Stomach (tissue), 9 donors: ENCODE data around the gene AJM1. TPM values are rescaled to one million over a fixed set of nuclear protein-coding genes. Genes with fewer than 3 reads are reported as not detected.
A peak's percentile ranks its signal among the peaks of the same experiment; 100 is the strongest.
"Not testable (repeated sequence)": the region's sequence is repeated elsewhere in the genome, so short reads cannot be mapped to it uniquely, and the experiment has no call there.

Experiments used
- DNase-seq, 2 donors: peaks; one replicate each; pipeline versions ENCODE4 v3.0.0 to v3.0.0-alpha.2; 2013 to 2019
- H3K27ac ChIP-seq, 5 donors: fragments of 200-600 bp in 4 of 5; sonication (generic) in 4 of 5; one replicate each; pipeline ENCODE4 v1.5.1; 2013 to 2019; ENCODE audit warnings: mild to moderate bottlenecking in 1 of 5, moderate library complexity in 1 of 5
- H3K27me3 ChIP-seq, 3 donors: fragments of 200-600 bp; sonication (generic); one replicate each; pipeline ENCODE4 v1.5.1; 2017 to 2019; ENCODE audit warnings: mixed run types in 1 of 3
- H3K36me3 ChIP-seq, 4 donors: fragments of 200-600 bp; sonication (generic); 1 replicate in 3 of 4; 2 replicates in 1 of 4; pipeline ENCODE4 v1.5.1; 2016 to 2019
- H3K4me1 ChIP-seq, 4 donors: fragments of 200-600 bp; sonication (generic); one replicate each; pipeline ENCODE4 v1.5.1; 2016 to 2019
- H3K4me3 ChIP-seq, 4 donors: fragments of 200-600 bp; sonication (generic) in 3 of 4; one replicate each; pipeline ENCODE4 v1.5.1; 2016 to 2019; ENCODE audit warnings: mild to moderate bottlenecking in 1 of 4
- H3K9me3 ChIP-seq, 4 donors: fragments of 200-600 bp; sonication (generic); one replicate each; pipeline ENCODE4 v1.5.1; 2016 to 2019
- EP300 ChIP-seq: sonication (generic); formaldehyde crosslinking; IDR thresholded peaks from one replicate; pipeline ENCODE4 v1.6.1; 2017; ENCODE audit warnings: antibody characterized with exemption
- POLR2A ChIP-seq, 4 donors: fragments of 450-650 bp; IDR thresholded peaks; one replicate each; pipeline ENCODE4 v1.6.1; 2016; ENCODE audit warnings: antibody characterized with exemption in 4 of 4, control low read depth in 2 of 4, mild to moderate bottlenecking in 1 of 4, moderate library complexity in 1 of 4
- POLR2AphosphoS5 ChIP-seq, 3 donors: sonication (generic); formaldehyde crosslinking; IDR thresholded peaks; one replicate each; pipeline ENCODE4 v1.6.1; 2016; ENCODE audit warnings: antibody characterized with exemption in 3 of 3
- WGBS, 5 donors: extraction: QIAGEN DNeasy Blood & Tissue Kit in 3 of 5; methylation state at CpG; one replicate each; pipeline versions ENCODE4 v1.1.5 to v1.1.7; 2013 to 2018; 5-methylcytosine and 5-hydroxymethylcytosine counted together
- intact Hi-C: fragments of 100-400 bp; cut with DNase I; formaldehyde crosslinking; loops from one replicate; pipeline ENCODE4 v1.15.1; 2023; ENCODE audit warnings: low total_unique reads
- polyA plus RNA-seq, 3 donors: library from polyadenylated mRNA; stranded (reverse); fragments of 200-250 nt; gene quantifications; one replicate each; pipeline ENCODE4 v1.2.3, GENCODE V29; 2013
- total RNA-seq, 5 donors: library from RNA; depleted of rRNA; stranded (reverse); fragments of >200 nt; gene quantifications; one replicate each; pipeline versions ENCODE4 v1.1.0 to v1.2.3, GENCODE V29; 2014 to 2016
- TF ChIP-seq, protein P1 (sequence below), 7 experiments: fragments of 450-650 bp in 4 of 7; fragments of 200-600 bp in 3 of 7; sonication (generic) in 3 of 7; IDR thresholded peaks; one replicate each; pipeline ENCODE4 v1.5.1; 2016 to 2019; ENCODE audit warnings: antibody characterized with exemption in 7 of 7, control low read depth in 2 of 7, mild to moderate bottlenecking in 1 of 7
- donor health status: healthy with polysubstance abuse.
- donor health status: Bipolar disorder and iron deficiency.
- donor health status: healthy.

The AJM1 gene
- total and polyA plus RNA-seq, 8 donors: 0.46 to 37.4 (median 2.6) TPM

DNA sequence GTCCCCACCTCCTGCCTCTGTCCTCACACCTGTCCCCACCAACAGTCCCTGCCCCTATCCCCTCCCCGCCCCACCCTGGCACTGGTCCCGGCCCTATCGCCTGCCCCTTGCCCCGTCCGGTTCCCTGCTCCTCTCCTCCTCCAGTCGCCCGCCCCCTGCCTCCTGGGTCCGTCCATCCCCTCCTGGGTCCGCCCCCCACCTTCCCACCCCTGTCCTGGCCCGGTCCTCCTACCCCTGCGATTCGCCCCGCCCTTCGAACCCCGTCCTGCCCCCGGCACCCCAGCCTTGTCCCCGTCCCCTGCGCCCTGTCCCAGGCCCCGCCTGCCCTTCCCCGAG, 23.5 kb downstream of the AJM1 start:
- DNase-seq: peak; percentile 52 to 53
- no peaks in the 10 kb centered on the region for H3K27me3 ChIP-seq
- TF ChIP-seq POLR2AphosphoS5 (IDR thresholded peaks at IDR 0.05) (no peak), POLR2A (IDR thresholded peaks at IDR 0.05) (no peak), EP300 (no peak)
- TF ChIP-seq, protein P1, sequence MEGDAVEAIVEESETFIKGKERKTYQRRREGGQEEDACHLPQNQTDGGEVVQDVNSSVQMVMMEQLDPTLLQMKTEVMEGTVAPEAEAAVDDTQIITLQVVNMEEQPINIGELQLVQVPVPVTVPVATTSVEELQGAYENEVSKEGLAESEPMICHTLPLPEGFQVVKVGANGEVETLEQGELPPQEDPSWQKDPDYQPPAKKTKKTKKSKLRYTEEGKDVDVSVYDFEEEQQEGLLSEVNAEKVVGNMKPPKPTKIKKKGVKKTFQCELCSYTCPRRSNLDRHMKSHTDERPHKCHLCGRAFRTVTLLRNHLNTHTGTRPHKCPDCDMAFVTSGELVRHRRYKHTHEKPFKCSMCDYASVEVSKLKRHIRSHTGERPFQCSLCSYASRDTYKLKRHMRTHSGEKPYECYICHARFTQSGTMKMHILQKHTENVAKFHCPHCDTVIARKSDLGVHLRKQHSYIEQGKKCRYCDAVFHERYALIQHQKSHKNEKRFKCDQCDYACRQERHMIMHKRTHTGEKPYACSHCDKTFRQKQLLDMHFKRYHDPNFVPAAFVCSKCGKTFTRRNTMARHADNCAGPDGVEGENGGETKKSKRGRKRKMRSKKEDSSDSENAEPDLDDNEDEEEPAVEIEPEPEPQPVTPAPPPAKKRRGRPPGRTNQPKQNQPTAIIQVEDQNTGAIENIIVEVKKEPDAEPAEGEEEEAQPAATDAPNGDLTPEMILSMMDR (IDR thresholded peaks at IDR 0.05): no peak
- peak overlapping the region; percentile 88 to 98 (median 96) for H3K27ac ChIP-seq
- intact Hi-C loops: no loop called here
- no peaks in the 10 kb centered on the region for H3K9me3 ChIP-seq
- peaks cover 33 to 36% (median 34%) of the 10 kb centered on the region in 4 donors for H3K36me3 ChIP-seq
- peak overlapping the region; percentile 72 to 100 (median 94) for H3K4me3 ChIP-seq
- WGBS, 5 donors: 0 to 2% (median 1%) methylated on average over 13 to 20 of the region's 20 CpGs
- peaks cover 21 to 52% (median 46%) of the 10 kb centered on the region in 4 donors for H3K4me1 ChIP-seq

DNA sequence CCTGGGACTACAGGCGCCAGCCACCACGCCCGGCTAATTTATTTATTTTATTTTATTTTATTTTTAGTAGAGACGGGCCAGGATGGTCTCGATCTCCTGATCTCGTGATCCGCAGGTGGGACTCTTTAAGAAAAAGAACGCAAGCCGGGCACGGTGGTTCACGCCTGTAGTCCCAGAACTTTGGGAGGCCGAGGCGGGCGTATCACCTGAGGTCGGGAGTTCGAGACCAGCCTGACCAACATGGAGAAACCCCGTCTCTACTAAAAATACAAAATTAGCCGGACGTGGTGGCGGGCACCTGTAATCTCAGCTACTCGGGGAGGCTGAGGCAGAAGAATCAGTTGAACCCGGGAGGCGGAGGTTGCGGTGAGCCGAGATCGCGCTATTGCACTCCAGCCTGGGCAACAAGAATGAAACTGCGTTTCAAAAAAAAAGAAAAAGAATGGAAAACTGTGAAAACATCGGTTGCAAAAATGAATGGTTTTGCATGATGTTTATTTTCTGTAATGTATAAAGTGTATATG, 24.7 kb downstream of the AJM1 start:
- H3K9me3 ChIP-seq, H3K27me3 ChIP-seq, intact Hi-C loops, DNase-seq: not testable (repeated sequence)
- H3K4me1 ChIP-seq: peaks cover 15 to 42% (median 37%) of the 10 kb centered on the region in 4 donors
- peak overlapping the region; percentile 72 to 100 (median 94) for H3K4me3 ChIP-seq
- H3K27ac ChIP-seq: peak overlapping the region in 4 of 5 donors; percentile 88 to 98 (median 95)
- 78 to 86% (median 80%) methylated on average over 29 of the region's 29 CpGs for WGBS, 5 donors
- H3K36me3 ChIP-seq: peaks cover 21 to 24% (median 22%) of the 10 kb centered on the region in 4 donors

DNA sequence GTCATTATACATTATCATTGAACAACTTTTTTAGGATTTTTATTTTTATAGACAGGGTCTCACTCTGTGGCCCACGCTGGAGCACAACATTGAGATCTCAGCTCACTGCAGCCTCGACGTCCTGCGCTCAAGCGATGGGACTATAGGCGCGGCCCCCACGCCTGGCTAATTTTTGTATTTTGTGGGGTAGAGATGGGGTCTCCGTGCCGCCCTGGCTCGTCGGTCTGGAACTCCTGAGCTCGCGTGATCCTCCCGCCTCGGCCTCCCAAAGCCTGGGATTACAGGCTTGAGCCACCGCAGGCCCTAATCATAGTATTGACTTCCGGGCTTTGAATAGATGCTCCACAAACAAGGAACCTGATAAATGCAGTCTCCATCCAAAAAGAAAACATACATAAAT, 25.2 kb downstream of the AJM1 start:
- intact Hi-C loops: no loop called here
- H3K9me3 ChIP-seq: peaks cover 0 to under 1% (median 0%) of the 10 kb centered on the region in 4 donors
- no peak for DNase-seq
- TF ChIP-seq POLR2AphosphoS5 (IDR thresholded peaks at IDR 0.05) (no peak), POLR2A (IDR thresholded peaks at IDR 0.05) (no peak), EP300 (no peak)
- TF ChIP-seq, protein P1 (IDR thresholded peaks at IDR 0.05): no peak
- no peaks in the 10 kb centered on the region for H3K27me3 ChIP-seq
- H3K4me3 ChIP-seq: peak overlapping the region in 1 of 4 donors; percentile 72
- H3K27ac ChIP-seq: no peak overlapping the region
- peaks cover 16 to 19% (median 17%) of the 10 kb centered on the region in 4 donors for H3K36me3 ChIP-seq
- 96 to 99% (median 97%) methylated on average over 18 of the region's 18 CpGs for WGBS, 5 donors
- H3K4me1 ChIP-seq: peaks cover 15 to 42% (median 36%) of the 10 kb centered on the region in 4 donors

DNA sequence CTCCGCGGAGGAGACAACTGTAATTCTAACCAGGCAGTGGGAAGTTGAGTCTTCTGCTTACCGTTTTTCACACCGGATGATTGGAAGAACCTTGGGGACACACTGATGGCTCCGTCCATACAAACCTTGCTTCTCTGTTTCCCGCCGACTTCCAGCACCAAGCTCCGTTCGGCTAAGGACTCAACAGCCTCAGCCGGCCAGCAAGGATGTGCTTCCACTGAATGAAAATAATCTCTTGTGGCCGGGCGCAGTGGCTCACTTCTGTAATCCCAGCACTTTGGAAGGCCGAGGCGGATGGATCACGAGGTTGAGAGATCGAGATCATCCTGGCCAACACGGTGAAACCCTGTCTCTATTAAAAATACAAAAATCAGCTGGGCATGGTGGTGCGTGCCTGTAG, 25.6 kb downstream of the AJM1 start:
- Histone ChIP-seq H3K36me3 (peaks cover 11 to 14% (median 12%) of the 10 kb centered on the region in 4 donors), H3K9me3 (peaks cover 0 to 4% (median 0%) of the 10 kb centered on the region in 4 donors), H3K27ac (no peak overlapping the region), H3K4me3 (no peak overlapping the region), H3K27me3 (no peaks in the 10 kb centered on the region), H3K4me1 (peaks cover 15 to 41% (median 35%) of the 10 kb centered on the region in 4 donors)
- TF ChIP-seq, protein P1 (IDR thresholded peaks at IDR 0.05): no peak
- TF ChIP-seq EP300 (no peak), POLR2A (IDR thresholded peaks at IDR 0.05) (no peak), POLR2AphosphoS5 (IDR thresholded peaks at IDR 0.05) (no peak)
- intact Hi-C loops: no loop called here
- WGBS, 5 donors: 96 to 98% (median 98%) methylated on average over 18 of the region's 18 CpGs
- DNase-seq: no peak

DNA sequence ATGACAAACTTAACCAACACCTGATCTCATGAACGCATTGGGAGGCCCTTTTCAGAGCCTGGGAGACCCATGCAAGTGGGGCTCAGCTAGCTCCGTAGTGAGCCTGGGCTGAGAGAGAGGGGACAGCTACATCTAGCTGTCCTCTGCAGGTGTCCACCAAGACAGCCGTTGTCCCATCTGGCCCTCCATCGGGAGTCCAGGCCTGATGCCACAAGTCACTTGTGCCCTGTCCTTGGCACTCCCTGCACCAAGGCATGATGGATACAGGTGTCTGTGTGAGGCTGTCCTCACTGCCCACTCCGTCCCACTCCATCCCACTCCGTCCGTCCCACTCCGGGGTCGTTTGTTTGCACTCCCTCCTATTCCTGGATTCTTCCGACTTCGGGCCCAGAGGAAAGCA, 26.4 kb downstream of the AJM1 start:
- no peaks in the 10 kb centered on the region for H3K27me3 ChIP-seq
- no peak for DNase-seq
- TF ChIP-seq POLR2A (IDR thresholded peaks at IDR 0.05) (no peak), EP300 (no peak), POLR2AphosphoS5 (IDR thresholded peaks at IDR 0.05) (no peak)
- TF ChIP-seq, protein P1 (IDR thresholded peaks at IDR 0.05): no peak
- intact Hi-C loops: no loop called here
- H3K36me3 ChIP-seq: peaks cover 4 to 7% (median 5%) of the 10 kb centered on the region in 4 donors
- peaks cover 0 to 4% (median 0%) of the 10 kb centered on the region in 4 donors for H3K9me3 ChIP-seq
- H3K4me1 ChIP-seq: peaks cover 15 to 34% (median 29%) of the 10 kb centered on the region in 4 donors
- no peak overlapping the region for H3K27ac ChIP-seq
- WGBS, 5 donors: 89 to 96% (median 92%) methylated on average over 9 to 11 of the region's 11 CpGs
- no peak overlapping the region for H3K4me3 ChIP-seq

DNA sequence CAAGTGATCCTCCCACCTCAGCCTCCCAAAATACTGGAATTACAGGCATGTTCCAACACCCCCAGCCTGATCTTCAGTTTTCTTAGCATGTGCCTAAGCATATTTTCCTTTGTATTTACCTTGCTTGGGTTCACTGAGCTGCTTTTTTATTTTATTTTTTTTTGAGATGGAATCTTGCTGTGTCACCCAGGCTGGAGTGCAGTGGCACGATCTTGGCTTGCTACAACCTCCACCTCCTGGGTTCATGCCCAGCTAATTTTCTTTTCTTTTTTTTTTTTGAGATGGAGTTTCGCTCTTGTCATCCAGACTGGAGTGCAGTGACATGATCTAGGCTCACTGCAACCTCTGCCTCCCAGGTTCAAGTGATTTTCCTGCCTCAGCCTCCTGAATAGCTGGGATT, 27.3 kb downstream of the AJM1 start:
- H3K27ac ChIP-seq, DNase-seq, H3K9me3 ChIP-seq, H3K4me3 ChIP-seq, intact Hi-C loops, H3K27me3 ChIP-seq, H3K36me3 ChIP-seq: not testable (repeated sequence)
- peaks cover 9 to 24% (median 21%) of the 10 kb centered on the region in 4 donors for H3K4me1 ChIP-seq
- WGBS, 5 donors: 65 to 73% (median 69%) methylated on average over 2 of the region's 2 CpGs
